RPMI7951 (cell line): Measurements from ENCODE around the gene ZNF217. TPM values are rescaled to one million over a fixed set of nuclear protein-coding genes. Genes with fewer than 3 reads are reported as not detected.
"Not testable (repeated sequence)": the region's sequence is repeated elsewhere in the genome, so short reads cannot be mapped to it uniquely, and the experiment has no call there.

Experiments
- DNase-seq: peaks from one replicate; pipeline ENCODE4 v3.0.0-alpha.2; 2012; ENCODE audit warnings: low read depth
- total RNA-seq: library from RNA; depleted of rRNA; stranded (reverse); fragments of >200 nt; shearing (Covaris generic); gene quantifications from 2 replicates; pipeline ENCODE4 v1.2.3, GENCODE V29; 2014

ZNF217 gene
- total RNA-seq, 1 experiment from 2014 or later: 23.1 TPM

DNA sequence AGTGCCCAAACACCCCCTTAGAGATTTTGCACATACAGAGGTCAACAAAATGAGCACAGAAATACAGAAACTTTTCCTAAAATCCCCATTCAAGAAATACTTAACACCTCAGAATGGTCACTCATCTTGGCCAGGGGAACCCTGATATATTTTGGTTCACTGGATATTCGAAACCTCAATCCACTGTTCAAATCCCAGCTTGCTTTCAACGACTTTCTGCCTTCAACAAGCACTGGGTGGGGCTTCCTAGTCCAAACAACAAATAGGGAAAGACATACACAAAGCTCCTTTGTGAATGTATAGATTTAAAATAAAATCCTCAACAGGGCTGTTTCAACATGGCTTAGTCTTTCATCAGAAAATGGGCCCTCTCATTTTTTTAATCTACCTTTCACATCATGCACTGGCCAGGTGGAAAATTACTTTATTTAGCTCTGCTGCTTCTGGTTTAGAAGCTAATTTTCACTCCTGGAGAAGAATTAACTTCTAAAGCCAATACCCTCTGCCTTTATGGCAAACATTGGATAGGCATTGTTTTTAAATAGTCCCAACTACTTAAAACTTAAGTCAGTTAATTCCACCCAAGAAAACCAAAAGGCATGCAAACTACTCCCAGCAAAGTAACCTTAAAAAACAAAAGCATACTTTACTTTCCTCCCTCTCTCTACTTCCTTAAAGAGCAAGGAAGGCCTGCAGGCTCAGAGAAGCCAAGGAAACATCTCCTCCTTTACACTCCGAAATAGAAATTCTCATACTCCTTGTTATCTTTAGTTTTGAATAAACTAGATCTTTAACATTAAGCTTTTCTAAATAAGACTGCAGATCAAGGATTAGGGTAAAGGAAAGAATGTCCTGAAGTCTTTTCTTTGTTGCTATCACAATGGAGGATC, 9.7 kb downstream of the ZNF217 start:
- DNase-seq: not testable (repeated sequence)

GRCh38 chr20:53582574-53583351, 10.9 kb downstream of the ZNF217 start:
- peak; percentile 95 for DNase-seq

DNA sequence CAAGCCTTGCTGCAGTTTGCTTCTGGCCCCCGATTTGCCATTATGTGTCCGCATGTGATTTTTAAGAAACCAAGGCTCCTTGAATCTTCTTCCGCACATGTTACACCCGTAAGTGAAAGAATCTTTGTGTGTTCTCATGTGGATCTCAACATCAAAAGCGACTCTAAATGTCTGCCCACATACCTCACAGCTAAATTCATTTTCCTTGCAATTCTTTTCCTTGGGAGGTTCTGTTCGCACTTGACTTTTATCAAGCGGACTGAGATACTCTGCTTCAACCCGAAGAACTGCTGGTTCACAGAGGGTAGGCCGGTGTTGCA, 11.4 kb downstream of the ZNF217 start:
- DNase-seq: no peak

DNA sequence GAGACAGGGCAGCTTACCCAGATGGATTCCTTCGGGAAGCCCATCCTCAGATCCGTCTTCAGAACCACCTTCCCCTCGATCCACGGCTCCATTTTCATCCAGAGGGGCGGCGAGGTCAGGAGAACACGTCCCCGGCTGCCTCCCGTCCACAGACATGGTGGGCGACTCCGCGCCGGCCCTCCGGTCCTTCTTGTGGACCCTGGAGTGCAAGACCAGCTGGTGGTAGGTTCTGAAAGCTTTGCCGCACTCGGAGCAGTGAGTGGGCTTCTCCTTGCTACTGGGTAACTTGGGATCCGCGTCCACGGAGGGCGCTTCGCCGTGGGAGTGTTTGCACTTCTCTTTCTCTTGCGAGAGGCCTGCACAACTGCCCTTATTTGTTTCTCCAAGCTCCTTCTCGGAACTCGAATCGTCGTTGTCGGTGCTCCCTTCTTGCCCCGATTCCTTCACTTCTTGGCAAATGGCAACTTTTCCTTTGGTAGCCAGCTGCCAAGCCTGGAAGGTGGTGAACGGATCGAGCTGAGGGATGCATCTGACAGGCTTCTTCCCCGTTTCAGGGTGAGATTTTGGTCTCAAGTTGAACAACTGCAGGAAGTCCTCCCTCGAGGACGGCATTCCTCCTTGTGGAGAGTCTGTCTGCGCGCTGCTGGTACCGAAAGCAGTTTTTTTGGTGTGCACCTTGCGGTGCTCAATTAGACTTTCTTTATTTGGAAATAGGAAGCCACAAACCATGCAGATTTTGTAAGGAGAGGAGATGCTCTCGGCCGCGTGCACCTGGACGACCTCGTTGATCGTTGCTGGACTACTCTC, 12.0 kb downstream of the ZNF217 start:
- DNase-seq: no peak

- DNase-seq: no peak
These were observed 13.1 kb downstream of the ZNF217 start for GRCh38 chr20:53580376-53581111.

DNA sequence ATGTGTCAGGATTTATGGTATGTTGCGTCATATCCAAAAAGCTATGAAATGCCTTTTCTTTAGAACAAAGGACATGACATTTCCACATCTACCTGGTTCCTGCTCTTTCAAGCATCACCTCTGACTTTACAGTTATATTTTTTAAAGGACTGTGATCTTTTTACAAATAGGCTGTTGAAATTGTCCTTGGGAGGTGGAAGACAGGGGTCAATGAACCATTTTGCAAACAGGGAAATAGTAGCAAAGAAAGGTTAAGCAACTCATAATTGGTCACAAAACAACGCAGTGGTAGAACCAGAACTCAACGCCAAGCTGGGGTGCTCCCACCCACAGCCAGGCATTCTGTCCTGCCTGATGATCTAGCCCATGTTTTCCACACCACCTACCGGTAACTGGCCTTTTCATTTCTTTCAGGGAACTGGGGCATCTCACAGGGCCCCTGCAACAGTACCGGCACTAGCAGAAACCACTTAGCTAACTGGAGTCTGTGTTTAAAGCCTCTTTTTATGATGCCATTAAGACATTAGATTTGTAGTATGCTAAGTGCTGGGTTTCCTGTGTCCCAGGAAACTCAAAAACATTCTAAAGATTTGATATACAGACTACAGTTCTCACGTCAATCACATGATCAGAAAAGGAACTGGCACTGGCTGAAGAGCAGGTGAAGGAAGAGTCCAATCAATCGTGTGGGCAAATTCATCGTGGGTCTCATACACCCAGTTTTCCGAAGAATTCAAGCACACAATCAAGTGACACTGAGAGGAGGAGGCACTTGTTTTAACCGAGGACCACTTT, 13.9 kb downstream of the ZNF217 start:
- peak; percentile 75 for DNase-seq

- no peak for DNase-seq
These were observed 14.4 kb downstream of the ZNF217 start for GRCh38 chr20:53579266-53579580.

- DNase-seq: peak; percentile 90
These were observed 15.0 kb downstream of the ZNF217 start for GRCh38 chr20:53578492-53579222.

GRCh38 chr20:53576586-53577318, 16.9 kb downstream of the ZNF217 start:
- no peak for DNase-seq

DNA sequence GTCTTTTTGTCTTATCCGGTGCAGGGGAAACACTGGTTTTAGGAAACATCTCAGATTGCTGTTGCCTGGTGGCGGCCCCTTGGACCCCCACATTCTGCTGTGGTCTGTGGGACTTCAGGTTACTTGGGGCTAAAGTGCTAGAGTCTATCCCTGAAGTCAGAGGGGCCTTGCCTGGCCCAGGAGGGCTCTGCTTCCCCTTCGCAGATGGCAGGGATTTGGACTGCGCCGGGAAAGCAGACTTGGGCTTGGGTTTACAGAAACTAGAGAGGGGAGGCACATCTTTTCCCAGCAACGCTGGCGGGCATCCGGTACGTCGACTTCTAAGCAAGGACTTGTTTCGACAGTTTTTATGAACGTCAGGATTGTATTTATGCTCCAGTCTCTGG, 17.5 kb downstream of the ZNF217 start:
- DNase-seq: no peak

- no peak for DNase-seq
These were observed 18.0 kb downstream of the ZNF217 start for GRCh38 chr20:53575481-53576194.

DNA sequence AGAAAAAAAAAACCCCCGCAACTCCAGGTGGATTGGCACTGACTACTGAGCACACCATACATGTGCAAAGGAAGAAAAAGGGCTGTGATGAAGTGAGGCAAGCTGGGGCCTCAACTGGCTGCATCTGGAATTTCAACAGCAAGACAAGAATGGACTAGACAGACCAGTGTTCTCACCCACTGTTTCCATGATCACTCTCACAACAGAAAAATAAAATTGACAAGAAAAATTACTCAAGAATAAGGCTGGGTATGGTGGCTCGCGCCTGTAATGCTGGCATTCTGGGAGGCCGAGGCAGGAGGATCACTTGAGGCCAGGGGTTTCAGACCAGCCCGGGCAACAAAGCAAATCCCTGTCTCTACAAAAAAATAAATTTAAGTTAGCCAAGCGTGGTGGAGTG, 18.8 kb downstream of the ZNF217 start:
- DNase-seq: no peak

GRCh38 chr20:53574259-53574789, 19.3 kb downstream of the ZNF217 start:
- DNase-seq: no peak

GRCh38 chr20:53571555-53572286, 21.9 kb downstream of the ZNF217 start:
- no peak for DNase-seq

DNA sequence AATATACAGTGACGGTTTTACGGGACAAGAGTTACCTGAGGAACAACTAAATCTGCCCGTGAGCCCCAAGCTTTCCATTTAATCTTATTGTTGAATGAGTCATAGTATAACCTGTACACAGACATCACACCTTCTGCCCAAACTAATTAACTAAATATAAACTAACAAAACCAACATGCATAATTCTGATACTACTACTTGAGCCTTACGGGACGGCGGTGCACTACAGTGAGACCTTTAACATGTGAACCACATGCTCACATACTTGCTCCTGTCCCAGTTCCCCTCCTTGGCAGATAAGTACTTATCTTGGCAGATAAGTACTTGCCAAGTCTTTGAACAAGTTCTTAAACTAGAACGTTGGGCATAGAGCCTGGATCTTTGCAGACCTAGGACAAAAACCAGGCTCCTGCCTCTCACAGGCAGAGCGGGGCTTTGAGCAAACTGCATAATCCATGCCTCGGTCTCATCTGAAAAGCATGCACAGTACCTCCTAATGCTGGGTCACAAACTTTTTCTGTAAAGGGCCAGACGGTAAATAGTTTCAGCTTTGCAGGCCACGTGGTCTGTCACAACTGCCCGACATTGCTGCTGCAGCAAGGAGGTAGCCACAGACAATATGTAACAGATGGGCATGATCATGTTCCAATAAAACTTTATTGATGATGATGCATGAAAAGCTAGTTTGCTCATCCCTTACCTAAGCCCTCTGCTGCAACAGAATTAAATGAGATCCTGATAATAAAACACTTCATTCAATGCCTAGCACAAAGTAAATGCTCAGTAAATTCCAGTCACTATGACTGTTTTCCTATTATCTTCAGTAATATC, 23.0 kb downstream of the ZNF217 start:
- DNase-seq: no peak

DNA sequence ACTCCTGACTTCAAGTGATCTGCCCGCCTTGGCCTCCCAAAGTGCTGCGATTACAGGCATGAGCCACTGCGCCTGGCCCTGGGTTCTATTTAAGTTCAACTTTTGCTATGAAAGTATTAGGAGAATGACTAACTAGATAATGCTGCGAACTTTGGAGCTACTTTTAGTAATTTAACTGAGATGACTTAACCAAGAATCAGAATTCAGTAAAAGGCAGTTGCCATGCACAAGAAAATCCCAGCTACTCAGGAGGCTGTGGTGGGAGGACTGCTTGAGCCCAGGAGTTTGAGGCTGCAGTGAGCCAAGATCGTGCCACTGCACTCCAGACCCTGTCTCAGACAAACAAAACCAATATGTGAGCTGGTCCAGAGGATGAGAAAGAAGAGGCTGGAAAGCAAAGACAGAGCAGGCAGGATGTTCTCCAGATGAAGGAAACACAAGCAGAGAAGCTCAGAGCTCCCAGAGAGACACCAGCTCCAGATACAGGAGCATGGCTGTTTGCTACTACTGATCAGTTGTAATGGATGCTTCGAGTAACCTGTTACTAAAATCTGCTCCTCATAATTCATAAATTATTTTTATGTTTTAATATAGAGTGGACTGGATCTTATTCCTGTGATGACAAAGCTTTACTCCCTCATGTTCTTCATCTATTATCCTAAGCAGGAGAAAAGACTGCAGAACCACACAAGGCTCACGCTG, 23.9 kb downstream of the ZNF217 start:
- DNase-seq: no peak
